ENCODE data around the gene HES3.

HES3 gene

DNA sequence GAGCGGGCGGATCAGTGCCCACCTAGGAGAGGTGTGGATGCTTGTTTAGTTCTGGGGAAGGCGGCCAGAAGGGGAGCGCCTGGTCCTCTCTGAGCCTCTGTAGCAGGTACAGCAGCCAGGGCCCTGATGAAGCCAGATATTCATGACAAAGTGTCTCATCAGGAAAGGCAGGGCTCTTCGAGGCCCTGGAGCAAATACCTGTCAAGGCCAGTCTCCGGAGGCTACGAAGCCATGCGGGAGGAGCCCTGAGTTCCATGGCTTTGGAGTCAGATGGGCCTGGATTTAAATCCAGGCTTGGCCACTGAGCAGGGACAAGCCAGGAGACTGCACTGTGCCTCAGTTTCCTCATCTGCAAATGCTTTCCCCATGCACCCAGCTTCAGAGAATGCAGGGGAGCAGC is 42.3 kb downstream of the HES3 start:
- no peak overlapping the region for H3K4me3 ChIP-seq (ENCODE audit: low read length)
- no peaks in the 10 kb centered on the region for H3K4me1 ChIP-seq (ENCODE audit: low read length)
- no peak overlapping the region for H3K4me2 ChIP-seq (ENCODE audit: low read depth, low read length)
- H3K27ac ChIP-seq (ENCODE audit: low read length), result no peak overlapping the region
- no peaks in the 10 kb centered on the region for H3F3A ChIP-seq (ENCODE audit: insufficient read depth, low read length)
- DNase-seq, result no peak
- H3K9me2 ChIP-seq (replicated peaks; ENCODE audit: insufficient read depth, low read length), result no peaks in the 10 kb centered on the region
- no peaks in the 10 kb centered on the region for H4K20me1 ChIP-seq (ENCODE audit: insufficient read depth, low read length)
- H3K27me3 ChIP-seq (replicated peaks; ENCODE audit: insufficient read depth, low read length), result no peaks in the 10 kb centered on the region
- H3K9ac ChIP-seq (ENCODE audit: low read length), result no peak overlapping the region
- H3K79me2 ChIP-seq (ENCODE audit: low read length), result no peaks in the 10 kb centered on the region
- H2AFZ ChIP-seq (ENCODE audit: low read length), result no peak overlapping the region
- TF ChIP-seq EZH2 (optimal IDR thresholded peaks at IDR 0.05; ENCODE audit: low read depth, low read length) (no peak), EZH2phosphoT487 (IDR thresholded peaks at IDR 0.05; ENCODE audit: low read length) (no peak)
- TF ChIP-seq, protein P1, sequence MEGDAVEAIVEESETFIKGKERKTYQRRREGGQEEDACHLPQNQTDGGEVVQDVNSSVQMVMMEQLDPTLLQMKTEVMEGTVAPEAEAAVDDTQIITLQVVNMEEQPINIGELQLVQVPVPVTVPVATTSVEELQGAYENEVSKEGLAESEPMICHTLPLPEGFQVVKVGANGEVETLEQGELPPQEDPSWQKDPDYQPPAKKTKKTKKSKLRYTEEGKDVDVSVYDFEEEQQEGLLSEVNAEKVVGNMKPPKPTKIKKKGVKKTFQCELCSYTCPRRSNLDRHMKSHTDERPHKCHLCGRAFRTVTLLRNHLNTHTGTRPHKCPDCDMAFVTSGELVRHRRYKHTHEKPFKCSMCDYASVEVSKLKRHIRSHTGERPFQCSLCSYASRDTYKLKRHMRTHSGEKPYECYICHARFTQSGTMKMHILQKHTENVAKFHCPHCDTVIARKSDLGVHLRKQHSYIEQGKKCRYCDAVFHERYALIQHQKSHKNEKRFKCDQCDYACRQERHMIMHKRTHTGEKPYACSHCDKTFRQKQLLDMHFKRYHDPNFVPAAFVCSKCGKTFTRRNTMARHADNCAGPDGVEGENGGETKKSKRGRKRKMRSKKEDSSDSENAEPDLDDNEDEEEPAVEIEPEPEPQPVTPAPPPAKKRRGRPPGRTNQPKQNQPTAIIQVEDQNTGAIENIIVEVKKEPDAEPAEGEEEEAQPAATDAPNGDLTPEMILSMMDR (IDR thresholded peaks at IDR 0.05; ENCODE audit: low read length), result no peak
- H3K36me3 ChIP-seq (replicated peaks; ENCODE audit: insufficient read depth, low read length), result no peaks in the 10 kb centered on the region
- H3K9me3 ChIP-seq (replicated peaks; ENCODE audit: insufficient read depth, low read length), result no peaks in the 10 kb centered on the region

DNA sequence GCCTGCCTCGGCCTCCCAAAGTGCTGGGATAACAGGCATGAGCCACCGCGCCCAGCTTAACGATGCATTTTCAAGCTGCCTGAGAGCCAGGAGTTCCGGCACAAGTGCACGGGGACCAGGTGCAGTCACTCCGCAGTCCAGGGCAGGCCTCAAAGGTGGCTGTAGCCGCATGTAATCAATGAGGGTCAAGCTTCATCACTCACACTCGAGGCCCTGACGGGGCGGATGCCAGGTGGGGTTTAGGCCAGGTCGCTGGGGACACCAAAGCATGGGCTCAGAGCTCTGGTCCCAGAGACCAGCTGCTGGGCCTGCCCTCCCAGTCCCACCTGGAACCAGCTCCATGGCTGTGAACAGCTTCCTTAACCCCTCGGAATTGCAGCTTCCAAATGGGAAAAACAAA is 43.0 kb downstream of the HES3 start:
- Histone ChIP-seq H4K20me1 (ENCODE audit: insufficient read depth, low read length) (no peaks in the 10 kb centered on the region), H3K27me3 (replicated peaks; ENCODE audit: insufficient read depth, low read length) (no peaks in the 10 kb centered on the region), H2AFZ (ENCODE audit: low read length) (no peak overlapping the region), H3K27ac (ENCODE audit: low read length) (no peak overlapping the region), H3K79me2 (ENCODE audit: low read length) (no peaks in the 10 kb centered on the region), H3K9ac (ENCODE audit: low read length) (no peak overlapping the region), H3K9me3 (replicated peaks; ENCODE audit: insufficient read depth, low read length) (no peaks in the 10 kb centered on the region), H3K36me3 (replicated peaks; ENCODE audit: insufficient read depth, low read length) (no peaks in the 10 kb centered on the region), H3F3A (ENCODE audit: insufficient read depth, low read length) (no peaks in the 10 kb centered on the region), H3K4me3 (ENCODE audit: low read length) (no peak overlapping the region), H3K4me2 (ENCODE audit: low read depth, low read length) (no peak overlapping the region), H3K4me1 (ENCODE audit: low read length) (no peaks in the 10 kb centered on the region), H3K9me2 (replicated peaks; ENCODE audit: insufficient read depth, low read length) (no peaks in the 10 kb centered on the region)
- TF ChIP-seq EZH2phosphoT487 (IDR thresholded peaks at IDR 0.05; ENCODE audit: low read length) (no peak), EZH2 (optimal IDR thresholded peaks at IDR 0.05; ENCODE audit: low read depth, low read length) (no peak)
- TF ChIP-seq, protein P1 (IDR thresholded peaks at IDR 0.05; ENCODE audit: low read length), result no peak
- DNase-seq, result no peak

DNA sequence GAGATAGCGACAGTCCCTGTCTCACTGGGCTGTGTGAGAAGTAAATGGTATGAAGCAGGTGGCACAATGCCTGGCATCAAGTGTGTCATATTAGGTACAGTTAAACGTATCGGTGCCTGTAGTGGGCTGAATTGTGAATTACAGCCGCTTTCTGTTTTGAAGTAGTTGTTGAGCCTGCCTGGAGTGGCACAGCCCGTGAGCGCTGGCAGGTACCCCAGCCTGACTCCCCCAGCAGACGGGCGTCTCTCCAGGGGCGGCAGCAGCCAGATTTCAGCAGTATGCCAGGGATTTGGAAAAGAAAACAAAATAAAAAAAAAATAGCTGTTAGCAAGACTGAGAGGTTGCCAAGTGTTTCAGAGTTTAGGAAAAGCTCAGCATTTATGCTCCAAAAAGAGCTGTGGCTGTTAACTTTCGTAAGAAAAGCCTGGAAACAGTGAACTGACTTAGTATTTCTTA is 43.5 kb downstream of the HES3 start:
- Histone ChIP-seq H3K9me2 (replicated peaks; ENCODE audit: insufficient read depth, low read length) (no peaks in the 10 kb centered on the region), H3F3A (ENCODE audit: insufficient read depth, low read length) (no peaks in the 10 kb centered on the region), H3K4me3 (ENCODE audit: low read length) (no peak overlapping the region), H3K9me3 (replicated peaks; ENCODE audit: insufficient read depth, low read length) (no peaks in the 10 kb centered on the region), H3K27ac (ENCODE audit: low read length) (no peak overlapping the region), H3K4me1 (ENCODE audit: low read length) (no peaks in the 10 kb centered on the region), H2AFZ (ENCODE audit: low read length) (no peak overlapping the region), H3K4me2 (ENCODE audit: low read depth, low read length) (no peak overlapping the region), H3K79me2 (ENCODE audit: low read length) (no peaks in the 10 kb centered on the region), H3K36me3 (replicated peaks; ENCODE audit: insufficient read depth, low read length) (no peaks in the 10 kb centered on the region), H3K27me3 (replicated peaks; ENCODE audit: insufficient read depth, low read length) (no peaks in the 10 kb centered on the region), H4K20me1 (ENCODE audit: insufficient read depth, low read length) (no peaks in the 10 kb centered on the region), H3K9ac (ENCODE audit: low read length) (no peak overlapping the region)
- no peak for DNase-seq
- no peak for TF ChIP-seq EZH2phosphoT487 (IDR thresholded peaks at IDR 0.05; ENCODE audit: low read length)
- TF ChIP-seq, protein P1 (IDR thresholded peaks at IDR 0.05; ENCODE audit: low read length), result no peak
